HCT116 (cell line): ENCODE data around the gene WTAP. TPM values are rescaled to one million over a fixed set of nuclear protein-coding genes. Genes with fewer than 3 reads are reported as not detected.

Experiments
- ATAC-seq: fragments of 200-7000 bp; cut with Tn5 transposase; 2 replicates; pipeline ENCODE4 v1.9.1; 2020; ENCODE audit warnings: mild to moderate bottlenecking, moderate library complexity
- BruUV-seq: library from RNA; stranded (reverse); fragments of 400-500 nt; replicated peaks from 2 replicates; lab custom pipeline; 2021; lab: Mats Ljungman, UMichigan
- CTCF ChIA-PET: fragments of 300-600 bp; sonication (Branson Sonifier 250); formaldehyde crosslinking; loops from one replicate; lab custom pipeline; 2021; ENCODE audit warnings: antibody characterized with exemption; lab: Charles Lee
- POLR2A ChIA-PET: fragments of 300-600, 350-600 bp; sonication (Branson Sonifier 250); formaldehyde crosslinking; loops from one replicate; lab custom pipeline; 2021; ENCODE audit warnings: antibody characterized with exemption; lab: Charles Lee
- RAD21 ChIA-PET, 2 experiments: fragments of 300-600 bp; sonication (Branson Sonifier 250); formaldehyde crosslinking; loops; one replicate each; lab custom pipeline; 2023; ENCODE audit warnings: low total read pairs in 2 of 2; ENCODE audit not compliant: uncharacterized antibody in 2 of 2, unreplicated experiment in 2 of 2, low non-redundant PET in 1 of 2; lab: Charles Lee
- DNase-seq: peaks from one replicate; pipeline ENCODE4 v3.0.0-alpha.2; 2010; ENCODE audit warnings: low read depth, low spot score
- H2AFZ ChIP-seq: fragments of 200-600 bp; shearing (Covaris generic), sonication (generic); 2 replicates; pipeline ENCODE4 v1.6.1; 2017; ENCODE audit warnings: low read depth, mixed run types, mixed read lengths, antibody characterized with exemption, low read length; ENCODE audit not compliant: poor library complexity, severe bottlenecking
- H3K27ac ChIP-seq: 2 replicates; pipeline ENCODE4 v1.5.1; 2012; ENCODE audit warnings: low read depth, low read length
- H3K27me3 ChIP-seq: fragments of 200-600 bp; sonication (generic); 2 replicates; pipeline ENCODE4 v1.6.1; 2016; ENCODE audit warnings: mixed run types, low read length, mixed read lengths; ENCODE audit not compliant: insufficient read depth
- H3K36me3 ChIP-seq, 2 experiments: fragments of 200-500 bp in 1 of 2; fragments of 200-600 bp in 1 of 2; sonication (Bioruptor generic) in 1 of 2; sonication (generic) in 1 of 2; 2 replicates each; pipeline versions ENCODE4 v1.5.1 to v1.6.1; 2014 to 2016; ENCODE audit warnings: low read length in 2 of 2, inconsistent platforms in 1 of 2, mixed read lengths in 1 of 2, mixed run types in 1 of 2; ENCODE audit not compliant: insufficient read depth in 2 of 2, control insufficient read depth in 1 of 2
- H3K4me1 ChIP-seq, 2 experiments: fragments of 200-600 bp in 1 of 2; sonication (generic) in 1 of 2; 2 replicates each; pipeline versions ENCODE4 v1.5.1 to v1.6.1; 2012 to 2017; ENCODE audit warnings: low read length in 2 of 2, inconsistent platforms in 1 of 2, mild to moderate bottlenecking in 1 of 2, mixed read lengths in 1 of 2, mixed run types in 1 of 2, moderate library complexity in 1 of 2; ENCODE audit not compliant: insufficient read depth in 2 of 2, control insufficient read depth in 1 of 2
- H3K4me2 ChIP-seq: fragments of 200-600 bp; sonication (generic); 2 replicates; pipeline ENCODE4 v1.6.1; 2017; ENCODE audit warnings: mixed run types, low read length, mixed read lengths
- H3K4me3 ChIP-seq, 2 experiments: fragments of 200-600 bp in 1 of 2; sonication (generic) in 1 of 2; replicated peaks in 1 of 2; 2 replicates each; pipeline ENCODE4 v1.5.1; 2011 to 2016; ENCODE audit warnings: low read length in 2 of 2, control low read depth in 1 of 2, low read depth in 1 of 2, mild to moderate bottlenecking in 1 of 2, mixed read lengths in 1 of 2, mixed run types in 1 of 2
- H3K79me2 ChIP-seq: fragments of 200-600 bp; sonication (generic); 2 replicates; pipeline ENCODE4 v1.6.1; 2017; ENCODE audit warnings: mild to moderate bottlenecking, mixed run types, low read length, moderate library complexity, mixed read lengths; ENCODE audit not compliant: insufficient read depth
- H3K9ac ChIP-seq: fragments of 200-600 bp; sonication (generic); 2 replicates; pipeline ENCODE4 v1.6.1; 2016; ENCODE audit warnings: low read length, mixed read lengths
- H3K9me2 ChIP-seq: fragments of 200-600 bp; sonication (generic), shearing (Covaris generic); 2 replicates; pipeline ENCODE4 v1.6.1; 2017; ENCODE audit warnings: mixed run types, mild to moderate bottlenecking, moderate library complexity; ENCODE audit not compliant: insufficient read depth
- H3K9me3 ChIP-seq, 2 experiments: fragments of 200-500 bp in 1 of 2; fragments of 200-600 bp in 1 of 2; sonication (Bioruptor generic) in 1 of 2; sonication (generic) in 1 of 2; 2 replicates each; pipeline ENCODE4 v1.6.1; 2014 to 2017; ENCODE audit warnings: low read length in 2 of 2, mixed read lengths in 2 of 2, inconsistent platforms in 1 of 2, low read depth in 1 of 2, mild to moderate bottlenecking in 1 of 2, mixed run types in 1 of 2, moderate library complexity in 1 of 2; ENCODE audit not compliant: control insufficient read depth in 1 of 2, insufficient read depth in 1 of 2
- H4K20me1 ChIP-seq: fragments of 200-600 bp; sonication (generic), shearing (Covaris generic); 2 replicates; pipeline ENCODE4 v1.6.1; 2017; ENCODE audit warnings: mixed run types, mild to moderate bottlenecking, moderate library complexity; ENCODE audit not compliant: insufficient read depth
- CTCF ChIP-seq, 3 experiments: fragments of 200-600 bp in 1 of 3; sonication (generic) in 1 of 3; IDR thresholded peaks in 2 of 3; conservative IDR thresholded peaks in 1 of 3; 2 replicates each; pipeline ENCODE4 v1.5.1; 2012 to 2017; ENCODE audit warnings: low read depth in 2 of 3, low read length in 2 of 3, antibody characterized with exemption in 1 of 3, borderline replicate concordance in 1 of 3, control low read depth in 1 of 3, mild to moderate bottlenecking in 1 of 3, mixed read lengths in 1 of 3, mixed run types in 1 of 3, moderate library complexity in 1 of 3; ENCODE audit not compliant: insufficient read depth in 1 of 3
- POLR2A ChIP-seq: IDR thresholded peaks from 2 replicates; pipeline ENCODE4 v1.7.0; 2011; ENCODE audit warnings: borderline replicate concordance; ENCODE audit not compliant: insufficient read depth, insufficient read length; ENCODE audit errors: extremely low read depth
- RAD21 ChIP-seq: IDR thresholded peaks from 2 replicates; pipeline ENCODE4 v1.6.1; 2012; ENCODE audit warnings: low read depth, mild to moderate bottlenecking
- SP1 ChIP-seq: IDR thresholded peaks from 2 replicates; pipeline ENCODE4 v1.6.1; 2012; ENCODE audit warnings: low read depth
- YY1 ChIP-seq: IDR thresholded peaks from 2 replicates; pipeline ENCODE4 v1.6.1; 2011; ENCODE audit warnings: low read length, low read depth, moderate library complexity, mild to moderate bottlenecking; ENCODE audit not compliant: insufficient replicate concordance; ENCODE audit errors: extremely low read depth
- ZNF274 ChIP-seq: fragments of 200-500 bp; sonication (Bioruptor generic); IDR thresholded peaks from 2 replicates; pipeline ENCODE4 v1.6.1; 2014; ENCODE audit warnings: mild to moderate bottlenecking, low read depth, low read length, inconsistent platforms
- intact Hi-C: fragments of 100-400 bp; cut with micrococcal nuclease; formaldehyde crosslinking; loops from 2 replicates; pipeline ENCODE4 v1.10.0; 2022
- total RNA-seq: library from RNA; stranded (reverse); gene quantifications from one replicate; pipeline ENCODE4 v1.2.1, GENCODE V29; 2021; ENCODE audit not compliant: unreplicated experiment

WTAP gene
- total RNA-seq, 1 experiment from 2014 or later = 88.6 TPM

- H3K27ac ChIP-seq = peak overlapping the region; percentile 98; the same call in 1 of the 2 replicates
- H3K9ac ChIP-seq = peak overlapping the region; percentile 89
- peaks cover 94% of the 10 kb centered on the region for H3K79me2 ChIP-seq
- DNase-seq (no peak), ATAC-seq (no peak)
- BruUV-seq = no TSS peak
- H3K4me2 ChIP-seq = peak overlapping the region; percentile 75
- peaks cover 8 to 31% of the 10 kb centered on the region in 2 experiments; a peak in 3 of 4 replicates for H3K4me1 ChIP-seq
- H3K9me3 ChIP-seq = no peaks in the 10 kb centered on the region
- intact Hi-C loops = loop anchor here (10.0 kb wide), 1 partner anchor 726 kb away; no protein-coding TSS in a partner anchor
- no peaks in the 10 kb centered on the region for H3K9me2 ChIP-seq
- no peaks in the 10 kb centered on the region for H3K27me3 ChIP-seq
- H2AFZ ChIP-seq = no peak overlapping the region
- peak overlapping the region; percentile 81 to 89 for H3K4me3 ChIP-seq
- ChIA-PET CTCF (no interaction called here), RAD21 (no interaction called here), POLR2A (interaction anchor here (2.8 kb wide), 1 partner anchor 61 kb away, joined by 20 read pairs; the partner anchor contains the start of gene TCP1)
- no peak for TF ChIP-seq YY1
- no peak for TF ChIP-seq SP1
- TF ChIP-seq RAD21 = no peak
- TF ChIP-seq CTCF (IDR thresholded peaks at IDR 0.05 in 2 of 3, conservative IDR thresholded peaks at IDR 0.05 in 1 of 3; ENCODE audit: borderline replicate concordance in 1 of 3, insufficient read depth in 1 of 3, low read depth in 2 of 3, low read length in 2 of 3) = no peak
- no peak for TF ChIP-seq POLR2A
- no peak for TF ChIP-seq ZNF274
- H4K20me1 ChIP-seq = peaks cover 23% of the 10 kb centered on the region; the same call in 1 of the 2 replicates
- peaks cover 0 to 14% of the 10 kb centered on the region in 2 experiments; a peak in 2 of 4 replicates for H3K36me3 ChIP-seq
Observed at GRCh38 chr6:159728531-159728964, 1.2 kb downstream of the WTAP start.
